MM.1S (cell line): ENCODE data around the gene PDCD7.

Experiments used
- DNase-seq: peaks from one replicate; pipeline ENCODE4 v3.0.0-alpha.2; 2015
- H2AFZ ChIP-seq: fragments of 300-600 bp; sonication (generic); 2 replicates; pipeline ENCODE4 v1.6.0; 2016; ENCODE audit warnings: antibody characterized with exemption, low read length
- H3F3A ChIP-seq: fragments of 300-600 bp; sonication (generic); 2 replicates; pipeline ENCODE4 v1.6.1; 2016; ENCODE audit warnings: mild to moderate bottlenecking, antibody characterized with exemption, low read length, moderate library complexity, mixed read lengths; ENCODE audit not compliant: insufficient read depth
- H3K27ac ChIP-seq: fragments of 300-600 bp; sonication (generic); 2 replicates; pipeline ENCODE4 v1.5.1; 2016; ENCODE audit warnings: mild to moderate bottlenecking, low read length
- H3K27me3 ChIP-seq: fragments of 300-600 bp; sonication (generic); replicated peaks from 2 replicates; pipeline ENCODE4 v1.6.0; 2016; ENCODE audit warnings: low read length; ENCODE audit not compliant: insufficient read depth
- H3K36me3 ChIP-seq: fragments of 300-600 bp; sonication (generic); replicated peaks from 2 replicates; pipeline ENCODE4 v1.6.1; 2016; ENCODE audit warnings: mild to moderate bottlenecking, low read length, mixed read lengths; ENCODE audit not compliant: insufficient read depth
- H3K4me1 ChIP-seq: fragments of 300-600 bp; sonication (generic); 2 replicates; pipeline ENCODE4 v1.6.1; 2016; ENCODE audit warnings: low read length, mixed read lengths
- H3K4me2 ChIP-seq: fragments of 300-600 bp; sonication (generic); 2 replicates; pipeline ENCODE4 v1.6.0; 2016; ENCODE audit warnings: low read depth, low read length
- H3K4me3 ChIP-seq: fragments of 300-600 bp; sonication (generic); 2 replicates; pipeline ENCODE4 v1.5.1; 2016; ENCODE audit warnings: low read length, mixed read lengths
- H3K79me2 ChIP-seq: fragments of 300-600 bp; sonication (generic); 2 replicates; pipeline ENCODE4 v1.6.1; 2016; ENCODE audit warnings: mixed run types, low read length, mixed read lengths
- H3K9ac ChIP-seq: fragments of 300-600 bp; sonication (generic); 2 replicates; pipeline ENCODE4 v1.6.1; 2016; ENCODE audit warnings: low read length, mixed read lengths
- H3K9me2 ChIP-seq: fragments of 300-600 bp; sonication (generic); replicated peaks from 2 replicates; pipeline ENCODE4 v1.6.1; 2016; ENCODE audit warnings: mild to moderate bottlenecking, low read length, mixed read lengths; ENCODE audit not compliant: insufficient read depth
- H3K9me3 ChIP-seq: fragments of 300-600 bp; sonication (generic); replicated peaks from 2 replicates; pipeline ENCODE4 v1.6.1; 2016; ENCODE audit warnings: mild to moderate bottlenecking, low read length, mixed read lengths; ENCODE audit not compliant: insufficient read depth
- H4K20me1 ChIP-seq: fragments of 300-600 bp; sonication (generic); 2 replicates; pipeline ENCODE4 v1.6.1; 2016; ENCODE audit warnings: mild to moderate bottlenecking, low read length, moderate library complexity, mixed read lengths; ENCODE audit not compliant: insufficient read depth
- CTCF ChIP-seq: fragments of 300-600 bp; sonication (generic); IDR thresholded peaks from 2 replicates; pipeline ENCODE4 v1.5.1; 2016; ENCODE audit warnings: antibody characterized with exemption, low read length, mixed read lengths
- EZH2 ChIP-seq: fragments of 300-600 bp; sonication (generic); optimal IDR thresholded peaks from 2 replicates; pipeline ENCODE3; 2017; ENCODE audit warnings: low read depth, mild to moderate bottlenecking, antibody characterized with exemption, low read length, mixed read lengths
- EZH2phosphoT487 ChIP-seq: fragments of 300-600 bp; sonication (generic); IDR thresholded peaks from 2 replicates; pipeline ENCODE4 v1.6.1; 2018; ENCODE audit warnings: antibody characterized with exemption, low read length

Gene PDCD7

GRCh38 chr15:65081758-65082157, 51.9 kb downstream of the PDCD7 start:
- no peak for DNase-seq
- no peak overlapping the region for H2AFZ ChIP-seq
- no peaks in the 10 kb centered on the region for H4K20me1 ChIP-seq
- no peaks in the 10 kb centered on the region for H3F3A ChIP-seq
- H3K9me2 ChIP-seq, result no peaks in the 10 kb centered on the region
- no peak for TF ChIP-seq EZH2phosphoT487
- no peak for TF ChIP-seq EZH2
- TF ChIP-seq CTCF, result no peak
- 0 out of 2 replicates have a peak, but pooled peaks cover 3% of the 10 kb centered on the region for H3K27me3 ChIP-seq
- H3K36me3 ChIP-seq, result no peaks in the 10 kb centered on the region
- no peak overlapping the region for H3K27ac ChIP-seq
- H3K4me1 ChIP-seq, result no peaks in the 10 kb centered on the region
- no peaks in the 10 kb centered on the region for H3K79me2 ChIP-seq
- H3K9ac ChIP-seq, result no peak overlapping the region
- no peak overlapping the region for H3K4me3 ChIP-seq
- H3K9me3 ChIP-seq, result no peaks in the 10 kb centered on the region
- no peak overlapping the region for H3K4me2 ChIP-seq

GRCh38 chr15:65081270-65081669, 52.3 kb downstream of the PDCD7 start:
- Histone ChIP-seq H3K9me3 (no peaks in the 10 kb centered on the region), H3K36me3 (no peaks in the 10 kb centered on the region), H3K4me2 (no peak overlapping the region), H4K20me1 (no peaks in the 10 kb centered on the region), H3K9ac (no peak overlapping the region), H2AFZ (no peak overlapping the region), H3K79me2 (no peaks in the 10 kb centered on the region), H3K9me2 (no peaks in the 10 kb centered on the region), H3F3A (no peaks in the 10 kb centered on the region), H3K4me3 (no peak overlapping the region), H3K27ac (no peak overlapping the region), H3K27me3 (0 out of 2 replicates have a peak, but pooled peaks cover 3% of the 10 kb centered on the region), H3K4me1 (no peaks in the 10 kb centered on the region)
- DNase-seq, result no peak
- TF ChIP-seq CTCF (no peak), EZH2 (no peak), EZH2phosphoT487 (no peak)

GRCh38 chr15:65079580-65079979, 54.0 kb downstream of the PDCD7 start:
- TF ChIP-seq EZH2phosphoT487 (no peak), CTCF (no peak), EZH2 (no peak)
- Histone ChIP-seq H2AFZ (no peak overlapping the region), H3F3A (no peaks in the 10 kb centered on the region), H3K79me2 (no peaks in the 10 kb centered on the region), H3K27ac (no peak overlapping the region), H3K9me3 (no peaks in the 10 kb centered on the region), H3K9me2 (no peaks in the 10 kb centered on the region), H3K4me3 (no peak overlapping the region), H3K36me3 (no peaks in the 10 kb centered on the region), H4K20me1 (no peaks in the 10 kb centered on the region), H3K9ac (no peak overlapping the region), H3K4me1 (no peaks in the 10 kb centered on the region), H3K27me3 (0 out of 2 replicates have a peak, but pooled peaks cover 3% of the 10 kb centered on the region), H3K4me2 (no peak overlapping the region)
- no peak for DNase-seq
